ENCODE results near the gene RMDN2. TPM values are rescaled to one million over a fixed set of nuclear protein-coding genes. Genes with fewer than 3 reads are reported as not detected.

RMDN2 gene
- total RNA-seq, 2 donors from 2014 or later, result 3.9 to 4.9 TPM

GRCh38 chr2:37914340-37914739 is 10.7 kb upstream of the RMDN2 start:
- Mint-ChIP-seq H3K27ac (no peak overlapping the region), H3K9me3 (no peaks in the 10 kb centered on the region), H3K27me3 (ENCODE audit: insufficient read depth) (peaks cover 2% of the 10 kb centered on the region)

GRCh38 chr2:37915773-37916172 is 9.3 kb upstream of the RMDN2 start:
- 86 to 95% methylated on average over 5 of the region's 5 CpGs for WGBS, 2 experiments (ENCODE audit: insufficient coverage in 1 of 2, insufficient read length in 1 of 2)
- Mint-ChIP-seq H3K36me3 (ENCODE audit: low read depth) (no peaks in the 10 kb centered on the region), H3K4me1 (no peaks in the 10 kb centered on the region), H3K27me3 (ENCODE audit: insufficient read depth) (peaks cover 2% of the 10 kb centered on the region), H3K27ac (no peak overlapping the region), H3K9me3 (no peaks in the 10 kb centered on the region), H3K4me3 (no peak overlapping the region)
- DNase-seq, result no peak
- no peak overlapping the region for H3K9ac ChIP-seq (ENCODE audit: extremely low read depth, low read length, poor library complexity, severe bottlenecking)
- no peak overlapping the region for H3K4me3 ChIP-seq (ENCODE audit: low read length)
- H3K27me3 ChIP-seq (ENCODE audit: control insufficient read depth, insufficient read depth, low read length, poor library complexity, severe bottlenecking), result no peaks in the 10 kb centered on the region
- no peaks in the 10 kb centered on the region for H3K4me1 ChIP-seq (ENCODE audit: control insufficient read depth, insufficient read depth, low read length)
- TF ChIP-seq CTCF (conservative IDR thresholded peaks at IDR 0.05), result no peak
- H3K27ac ChIP-seq (ENCODE audit: low read depth, low read length), result no peak overlapping the region
- no peaks in the 10 kb centered on the region for H3K36me3 ChIP-seq (ENCODE audit: control insufficient read depth, insufficient read depth, low read length)
- H3K9me3 ChIP-seq (ENCODE audit: control insufficient read depth, low read length), result no peaks in the 10 kb centered on the region

More at GRCh38 chr2:37914340-37914739, 10.7 kb upstream of the RMDN2 start:
- Histone ChIP-seq H3K9ac (ENCODE audit: extremely low read depth, low read length, poor library complexity, severe bottlenecking) (no peak overlapping the region), H3K4me1 (ENCODE audit: control insufficient read depth, insufficient read depth, low read length) (no peaks in the 10 kb centered on the region), H3K27ac (ENCODE audit: low read depth, low read length) (no peak overlapping the region), H3K4me3 (ENCODE audit: low read length) (no peak overlapping the region), H3K9me3 (ENCODE audit: control insufficient read depth, low read length) (no peaks in the 10 kb centered on the region), H3K36me3 (ENCODE audit: control insufficient read depth, insufficient read depth, low read length) (no peaks in the 10 kb centered on the region), H3K27me3 (ENCODE audit: control insufficient read depth, insufficient read depth, low read length, poor library complexity, severe bottlenecking) (no peaks in the 10 kb centered on the region)
- no peak for DNase-seq
- WGBS, 2 experiments (ENCODE audit: insufficient coverage in 1 of 2, insufficient read length in 1 of 2), result 95 to 100% methylated on average over 1 to 5 of the region's 5 CpGs
- no peaks in the 10 kb centered on the region for H3K4me1 Mint-ChIP-seq
- TF ChIP-seq CTCF (conservative IDR thresholded peaks at IDR 0.05), result no peak
- no peaks in the 10 kb centered on the region for H3K36me3 Mint-ChIP-seq (ENCODE audit: low read depth)
- no peak overlapping the region for H3K4me3 Mint-ChIP-seq

- no peak overlapping the region for H3K27ac Mint-ChIP-seq
- H3K4me1 Mint-ChIP-seq, result no peaks in the 10 kb centered on the region
- H3K27me3 Mint-ChIP-seq (ENCODE audit: insufficient read depth), result peaks cover 3% of the 10 kb centered on the region
- H3K4me3 Mint-ChIP-seq, result no peak overlapping the region
- Histone ChIP-seq H3K4me3 (ENCODE audit: low read length) (no peak overlapping the region), H3K27me3 (ENCODE audit: control insufficient read depth, insufficient read depth, low read length, poor library complexity, severe bottlenecking) (no peaks in the 10 kb centered on the region), H3K27ac (ENCODE audit: low read depth, low read length) (no peak overlapping the region), H3K9ac (ENCODE audit: extremely low read depth, low read length, poor library complexity, severe bottlenecking) (no peak overlapping the region), H3K36me3 (ENCODE audit: control insufficient read depth, insufficient read depth, low read length) (no peaks in the 10 kb centered on the region), H3K9me3 (ENCODE audit: control insufficient read depth, low read length) (no peaks in the 10 kb centered on the region), H3K4me1 (ENCODE audit: control insufficient read depth, insufficient read depth, low read length) (no peaks in the 10 kb centered on the region)
- no peaks in the 10 kb centered on the region for H3K9me3 Mint-ChIP-seq
- WGBS, 2 experiments (ENCODE audit: insufficient coverage in 1 of 2, insufficient read length in 1 of 2), result 89 to 100% methylated on average over 1 to 3 of the region's 3 CpGs
- TF ChIP-seq CTCF (conservative IDR thresholded peaks at IDR 0.05), result no peak
- H3K36me3 Mint-ChIP-seq (ENCODE audit: low read depth), result no peaks in the 10 kb centered on the region
- DNase-seq, result no peak
These were observed 8.5 kb upstream of the RMDN2 start for GRCh38 chr2:37916512-37917082.
